Stimulated activated CD8-positive, alpha-beta memory T cell treated with anti-CD3 and anti-CD28 coated beads, Interleukin-4, amount 100 ng/mL, for 1 hour (primary cell): ENCODE measurements around the gene HEPH.
"Not testable (repeated sequence)": the region's sequence is repeated elsewhere in the genome, so short reads cannot be mapped to it uniquely, and the experiment has no call there.

Experiments
- DNase-seq, 2 donors: peaks; one replicate each; pipeline ENCODE4 v3.0.0-alpha.2; 2020; ENCODE audit warnings: low read depth in 2 of 2, low spot score in 1 of 2

Gene HEPH

GRCh38 chrX:66221856-66222255 is 57.8 kb downstream of the HEPH start:
- DNase-seq: no peak

- DNase-seq: no peak
These were observed 68.2 kb downstream of the HEPH start for GRCh38 chrX:66232296-66232695.

- no peak for DNase-seq
These were observed 69.2 kb downstream of the HEPH start for GRCh38 chrX:66233209-66233608.

- DNase-seq: not testable (repeated sequence)
These were observed 69.9 kb downstream of the HEPH start for GRCh38 chrX:66233904-66234303.

- no peak for DNase-seq
These were observed 91.4 kb downstream of the HEPH start for GRCh38 chrX:66255359-66255967.

GRCh38 chrX:66262807-66263206 is 98.8 kb downstream of the HEPH start:
- no peak for DNase-seq
